ENCODE measurements around the gene SHISAL2A. TPM values are rescaled to one million over a fixed set of nuclear protein-coding genes. Genes with fewer than 3 reads are reported as not detected.

SHISAL2A gene
- total RNA-seq, 2 experiments from 2014 or later: 10.8 to 11.4 TPM

DNA sequence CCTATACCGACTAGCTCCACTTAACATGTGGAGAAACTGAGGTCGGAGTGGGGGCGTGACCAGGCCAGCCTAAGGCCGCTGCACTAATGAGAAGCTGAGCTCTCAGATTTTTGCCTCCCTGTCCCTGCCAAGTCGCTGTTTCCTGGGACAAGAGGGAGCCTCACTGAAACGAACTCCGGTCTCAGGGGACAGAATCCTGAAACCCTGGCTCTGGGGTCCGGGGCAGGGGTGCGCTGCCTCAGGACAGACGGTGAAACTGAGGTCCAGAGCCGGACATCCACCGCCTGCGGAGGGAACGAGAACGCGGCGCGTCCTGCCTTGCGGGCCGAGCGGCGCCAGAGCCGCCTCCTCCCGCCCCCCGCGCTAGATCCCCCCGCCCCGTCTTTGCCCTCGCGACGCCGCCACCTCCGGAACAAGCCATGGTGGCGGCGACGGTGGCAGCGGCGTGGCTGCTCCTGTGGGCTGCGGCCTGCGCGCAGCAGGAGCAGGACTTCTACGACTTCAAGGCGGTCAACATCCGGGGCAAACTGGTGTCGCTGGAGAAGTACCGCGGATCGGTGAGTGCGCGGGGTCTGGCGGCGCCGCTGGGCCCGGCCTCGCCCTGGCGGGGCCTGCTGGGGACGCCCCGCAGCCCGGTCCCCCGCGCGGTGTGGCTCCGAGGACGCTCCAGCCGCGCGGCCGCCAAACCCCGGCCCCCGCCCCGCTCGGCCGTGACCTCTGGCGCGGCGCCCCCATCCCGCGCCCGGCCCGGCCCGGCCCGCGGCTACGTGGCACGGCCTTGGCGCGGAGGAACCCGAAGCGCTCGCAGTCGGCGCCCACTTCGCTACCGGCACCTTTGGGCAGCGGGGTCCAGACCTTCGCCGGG, 30.7 kb upstream of the SHISAL2A start, which contains the start of gene GPX7:
Gene GPX7, plus strand, starts transcription at position 381 of the 865 bp plus-strand sequence. Its CDS starts 39 bp downstream, at position 420.
- ChIA-PET POLR2A (interaction anchor here (0.8 to 2.0 kb wide), 12 partner anchors 10 to 241 kb away, joined by 3 to 16 read pairs (median 6); partner anchors contain the start of genes ORC1, PRPF38A, SHISAL2A and TUT4), CTCF (interaction anchor here (1.0 to 1.8 kb wide), 3 partner anchors 14 to 84 kb away, joined by 3 to 6 read pairs (median 3); no protein-coding TSS in a partner anchor)
- H3K4me3 Mint-ChIP-seq: peak within 1 kb of the TSS; percentile 86
- peak; percentile 68 for DNase-seq
- no peaks in the 10 kb centered on the region for H3K27me3 Mint-ChIP-seq
- H3K9me3 Mint-ChIP-seq: no peaks in the 10 kb centered on the region
- peaks cover 35% of the 10 kb centered on the region for H3K4me1 Mint-ChIP-seq
- H3K27ac Mint-ChIP-seq: peak within 1 kb of the TSS; percentile 85
- H3K36me3 Mint-ChIP-seq (ENCODE audit: low read depth): peaks cover 36% of the 10 kb centered on the region

- ChIA-PET CTCF (interaction anchor here (0.6 to 1.8 kb wide), 2 partner anchors 83 to 144 kb away, joined by 3 to 6 read pairs; no protein-coding TSS in a partner anchor), POLR2A (interaction anchor here (0.6 to 2.6 kb wide), 8 partner anchors 10 to 199 kb away, joined by 3 to 17 read pairs (median 6); partner anchors contain the start of genes ORC1, PRPF38A, SHISAL2A and TUT4)
- peak; percentile 32 for DNase-seq
- Mint-ChIP-seq H3K4me1 (peaks cover 35% of the 10 kb centered on the region), H3K27me3 (no peaks in the 10 kb centered on the region), H3K9me3 (no peaks in the 10 kb centered on the region), H3K4me3 (peak overlapping the region; percentile 86), H3K36me3 (ENCODE audit: low read depth) (peaks cover 41% of the 10 kb centered on the region), H3K27ac (peak overlapping the region; percentile 85)
These were observed 29.9 kb upstream of the SHISAL2A start for GRCh38 chr1:52602856-52603600.

DNA sequence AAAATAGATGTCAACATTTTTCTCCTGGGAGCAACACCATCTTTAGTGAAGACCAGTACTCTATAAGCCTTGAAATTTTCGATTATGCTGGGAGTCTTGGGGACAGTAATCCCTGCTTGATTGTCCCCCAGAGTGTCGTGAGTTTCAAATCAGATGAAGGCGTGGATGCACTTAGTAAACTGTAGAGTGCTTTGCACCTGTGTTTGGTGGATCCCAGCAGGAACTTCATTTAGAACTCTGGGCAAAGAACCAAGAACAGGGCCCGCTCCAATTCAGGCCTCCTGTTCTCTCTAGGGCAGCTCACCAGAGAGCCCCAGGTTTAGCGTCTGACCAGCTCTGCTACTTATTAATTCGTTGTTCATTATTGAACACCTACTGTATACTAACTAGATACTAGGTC, 29.3 kb upstream of the SHISAL2A start:
- ChIA-PET POLR2A (interaction anchor here (0.6 to 2.6 kb wide), 8 partner anchors 10 to 200 kb away, joined by 3 to 17 read pairs (median 6); partner anchors contain the start of genes ORC1, PRPF38A, SHISAL2A and TUT4), CTCF (interaction anchor here (1.1 to 1.8 kb wide), 2 partner anchors 11 to 82 kb away, joined by 3 to 6 read pairs; no protein-coding TSS in a partner anchor)
- Mint-ChIP-seq H3K9me3 (no peaks in the 10 kb centered on the region), H3K36me3 (ENCODE audit: low read depth) (peaks cover 44% of the 10 kb centered on the region), H3K4me3 (peak overlapping the region; percentile 86), H3K27me3 (no peaks in the 10 kb centered on the region), H3K27ac (peak overlapping the region; percentile 85), H3K4me1 (peaks cover 35% of the 10 kb centered on the region)
- DNase-seq: no peak

GRCh38 chr1:52604063-52604770, 28.8 kb upstream of the SHISAL2A start:
- no peak for DNase-seq
- ChIA-PET POLR2A (interaction anchor here (1.1 to 2.6 kb wide), 8 partner anchors 9 to 200 kb away, joined by 4 to 17 read pairs (median 6); partner anchors contain the start of genes ORC1, PRPF38A, SHISAL2A and TUT4), CTCF (interaction anchor here (0.7 to 1.8 kb wide), 4 partner anchors 9 to 199 kb away, joined by 3 to 6 read pairs (median 4); no protein-coding TSS in a partner anchor)
- Mint-ChIP-seq H3K4me3 (no peak overlapping the region), H3K27ac (peak overlapping the region; percentile 85), H3K9me3 (no peaks in the 10 kb centered on the region), H3K27me3 (no peaks in the 10 kb centered on the region), H3K4me1 (peaks cover 35% of the 10 kb centered on the region), H3K36me3 (ENCODE audit: low read depth) (peaks cover 44% of the 10 kb centered on the region)

GRCh38 chr1:52613636-52614373, 19.2 kb upstream of the SHISAL2A start:
- Mint-ChIP-seq H3K27ac (no peak overlapping the region), H3K36me3 (ENCODE audit: low read depth) (no peaks in the 10 kb centered on the region), H3K4me1 (peaks cover 13% of the 10 kb centered on the region), H3K4me3 (no peak overlapping the region), H3K27me3 (no peaks in the 10 kb centered on the region), H3K9me3 (no peaks in the 10 kb centered on the region)
- ChIA-PET POLR2A (interaction anchor here (1.0 to 2.2 kb wide), 3 partner anchors 10 to 210 kb away, joined by 3 to 6 read pairs (median 6); partner anchors contain the start of genes ORC1 and PRPF38A), CTCF (no interaction called here)
- DNase-seq: no peak

GRCh38 chr1:52614671-52615070, 18.3 kb upstream of the SHISAL2A start:
- no peak for DNase-seq
- no peak overlapping the region for H3K27ac Mint-ChIP-seq
- no peak overlapping the region for H3K4me3 Mint-ChIP-seq
- CTCF ChIA-PET: interaction anchor here (0.9 kb wide), 1 partner anchor 85 kb away, joined by 3 read pairs; no protein-coding TSS in a partner anchor
- H3K27me3 Mint-ChIP-seq: no peaks in the 10 kb centered on the region
- H3K36me3 Mint-ChIP-seq (ENCODE audit: low read depth): no peaks in the 10 kb centered on the region
- no peaks in the 10 kb centered on the region for H3K9me3 Mint-ChIP-seq
- POLR2A ChIA-PET: interaction anchor here (1.0 to 2.2 kb wide), 2 partner anchors 13 to 210 kb away, joined by 3 to 6 read pairs; partner anchors contain the start of genes ORC1 and PRPF38A
- peaks cover 13% of the 10 kb centered on the region for H3K4me1 Mint-ChIP-seq

- H3K4me3 Mint-ChIP-seq: no peak overlapping the region
- H3K36me3 Mint-ChIP-seq (ENCODE audit: low read depth): peaks cover 2% of the 10 kb centered on the region
- no peak overlapping the region for H3K27ac Mint-ChIP-seq
- POLR2A ChIA-PET: interaction anchor here (0.9 kb wide), 1 partner anchor 62 kb away, joined by 3 read pairs; the partner anchor contains the start of gene TUT4
- no peaks in the 10 kb centered on the region for H3K27me3 Mint-ChIP-seq
- DNase-seq: no peak
- H3K9me3 Mint-ChIP-seq: peaks cover 2% of the 10 kb centered on the region
- peaks cover 13% of the 10 kb centered on the region for H3K4me1 Mint-ChIP-seq
- CTCF ChIA-PET: interaction anchor here (0.9 kb wide), 1 partner anchor 84 kb away, joined by 3 read pairs; no protein-coding TSS in a partner anchor
These were observed 17.4 kb upstream of the SHISAL2A start for GRCh38 chr1:52615489-52616042.

DNA sequence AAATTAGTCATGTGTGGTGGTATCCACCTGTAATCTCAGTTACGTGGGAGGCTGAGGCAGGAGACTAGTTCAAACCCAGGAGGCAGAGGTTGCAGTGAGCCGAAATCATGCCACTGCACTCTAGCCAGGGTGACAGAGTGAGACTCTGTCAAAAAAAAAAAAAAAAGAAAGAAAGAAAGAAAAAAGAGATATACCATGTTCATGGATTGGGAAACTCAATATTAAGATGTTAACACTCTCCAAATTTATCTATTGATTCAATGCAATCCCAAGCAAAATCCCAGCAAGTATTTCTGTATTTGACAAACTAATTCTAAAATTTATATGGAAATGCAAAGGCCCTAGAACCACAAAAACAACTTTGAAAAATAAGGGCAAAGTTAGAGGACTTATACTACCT, 11.0 kb upstream of the SHISAL2A start:
- Mint-ChIP-seq H3K27me3 (no peaks in the 10 kb centered on the region), H3K36me3 (ENCODE audit: low read depth) (peaks cover 10% of the 10 kb centered on the region), H3K9me3 (peaks cover 4% of the 10 kb centered on the region), H3K4me3 (no peak overlapping the region), H3K27ac (no peak overlapping the region), H3K4me1 (no peaks in the 10 kb centered on the region)
- ChIA-PET CTCF (no interaction called here), POLR2A (no interaction called here)
- DNase-seq: no peak

DNA sequence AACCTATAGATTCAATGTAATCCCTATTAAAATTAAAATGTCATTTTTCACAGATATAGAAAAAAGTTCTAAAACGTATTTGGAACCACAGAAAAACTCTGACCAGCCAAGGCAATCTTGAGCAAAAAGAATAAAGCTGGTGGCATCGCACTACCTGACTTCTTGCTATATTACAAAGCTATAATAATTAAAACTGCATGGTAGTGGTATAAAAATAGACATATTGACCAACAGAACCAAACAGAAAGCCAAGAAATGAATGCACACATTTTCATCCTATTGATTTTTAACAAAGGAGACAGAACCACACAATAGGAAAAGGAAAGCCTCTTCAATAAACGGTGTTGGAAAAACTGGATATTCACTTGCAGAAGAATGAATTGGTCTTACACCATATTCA, 9.2 kb upstream of the SHISAL2A start:
- Mint-ChIP-seq H3K9me3 (peaks cover 4% of the 10 kb centered on the region), H3K27me3 (no peaks in the 10 kb centered on the region), H3K4me1 (no peaks in the 10 kb centered on the region), H3K4me3 (no peak overlapping the region), H3K27ac (no peak overlapping the region), H3K36me3 (ENCODE audit: low read depth) (peaks cover 10% of the 10 kb centered on the region)
- POLR2A ChIA-PET: no interaction called here
- CTCF ChIA-PET: interaction anchor here (1.2 kb wide), 1 partner anchor 16 kb away, joined by 3 read pairs; no protein-coding TSS in a partner anchor
- DNase-seq: no peak

DNA sequence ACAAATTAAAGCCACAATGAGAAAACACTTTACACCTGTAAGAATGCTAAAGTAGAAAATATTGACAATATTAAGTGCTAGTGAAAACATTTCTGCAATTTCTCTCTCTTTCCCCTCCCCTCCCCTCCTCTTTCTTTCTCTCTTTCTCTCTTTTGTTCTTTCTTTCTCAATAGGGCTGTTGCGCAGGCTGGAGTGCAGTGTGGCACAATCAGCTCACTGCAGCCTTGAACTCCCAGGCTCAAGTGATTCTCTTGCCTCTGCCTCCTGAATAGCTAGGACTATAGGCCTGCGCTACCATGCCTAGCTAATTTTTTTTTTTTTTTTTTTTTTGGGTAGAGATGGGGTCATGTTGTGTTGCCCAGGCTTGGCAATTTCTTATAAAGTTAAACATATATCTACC, 5.9 kb upstream of the SHISAL2A start:
- H3K36me3 Mint-ChIP-seq (ENCODE audit: low read depth): peaks cover 5% of the 10 kb centered on the region
- H3K4me3 Mint-ChIP-seq: no peak overlapping the region
- H3K27me3 Mint-ChIP-seq: no peaks in the 10 kb centered on the region
- DNase-seq: no peak
- H3K27ac Mint-ChIP-seq: no peak overlapping the region
- peaks cover 10% of the 10 kb centered on the region for H3K4me1 Mint-ChIP-seq
- CTCF ChIA-PET: interaction anchor here (0.6 kb wide), 1 partner anchor 221 kb away, joined by 3 read pairs; no protein-coding TSS in a partner anchor
- peaks cover 1% of the 10 kb centered on the region for H3K9me3 Mint-ChIP-seq
- POLR2A ChIA-PET: interaction anchor here (1.7 kb wide), 1 partner anchor 74 kb away, joined by 4 read pairs; the partner anchor contains the start of gene TUT4
